ENCODE results near the gene PSD2. TPM values are rescaled to one million over a fixed set of nuclear protein-coding genes. Genes with fewer than 3 reads are reported as not detected.

Gene PSD2
- total and polyA plus RNA-seq, 4 donors = 0.05 TPM; not detected in 3

GRCh38 chr5:139882316-139882715 is 86.7 kb downstream of the PSD2 start (continued):
- no peak for TF ChIP-seq REST (IDR thresholded peaks at IDR 0.05)
- TF ChIP-seq JUND (IDR thresholded peaks at IDR 0.05) = no peak

GRCh38 chr5:139882961-139883539 is 87.4 kb downstream of the PSD2 start:
- DNase-seq (ENCODE audit: low spot score) = no peak
- 75% methylated on average over 10 of the region's 10 CpGs for WGBS
- H3K27me3 ChIP-seq (ENCODE audit: control insufficient read depth in 4 of 4, insufficient read depth in 4 of 4, low read length in 3 of 4) = no peaks in the 10 kb centered on the region
- H3K36me3 ChIP-seq (ENCODE audit: control insufficient read depth in 4 of 4, insufficient read depth in 3 of 4, low read depth in 1 of 4, low read length in 3 of 4) = no peaks in the 10 kb centered on the region
- no peak overlapping the region for H3K27ac ChIP-seq (ENCODE audit: low read depth in 1 of 2, low read length in 2 of 2)
- H3K9ac ChIP-seq (ENCODE audit: low read depth in 1 of 2, low read length in 2 of 2) = no peak overlapping the region
- no peaks in the 10 kb centered on the region for H3K4me1 ChIP-seq (ENCODE audit: control insufficient read depth in 4 of 4, insufficient read depth in 4 of 4, low read length in 3 of 4)
- TF ChIP-seq EGR1 (IDR thresholded peaks at IDR 0.05; ENCODE audit: low read depth in 2 of 2) = no peak
- no peak for TF ChIP-seq TAF1 (conservative IDR thresholded peaks at IDR 0.05)
- no peak for TF ChIP-seq MAX (IDR thresholded peaks at IDR 0.05)
- TF ChIP-seq FOXA2 (IDR thresholded peaks at IDR 0.05) = no peak
- no peaks in the 10 kb centered on the region for H3K9me3 ChIP-seq (ENCODE audit: control insufficient read depth in 4 of 4, low read length in 3 of 4)
- no peak overlapping the region for H3K4me3 ChIP-seq (ENCODE audit: low read depth in 1 of 3, low read length in 3 of 3)

GRCh38 chr5:139884144-139884543 is 88.5 kb downstream of the PSD2 start:
- no peak for DNase-seq (ENCODE audit: low spot score)
- Histone ChIP-seq H3K27me3 (ENCODE audit: control insufficient read depth in 4 of 4, insufficient read depth in 4 of 4, low read length in 3 of 4) (no peaks in the 10 kb centered on the region), H3K36me3 (ENCODE audit: control insufficient read depth in 4 of 4, insufficient read depth in 3 of 4, low read depth in 1 of 4, low read length in 3 of 4) (no peaks in the 10 kb centered on the region), H3K4me1 (ENCODE audit: control insufficient read depth in 4 of 4, insufficient read depth in 4 of 4, low read length in 3 of 4) (no peaks in the 10 kb centered on the region), H3K27ac (ENCODE audit: low read depth in 1 of 2, low read length in 2 of 2) (no peak overlapping the region), H3K9me3 (ENCODE audit: control insufficient read depth in 4 of 4, low read length in 3 of 4) (no peaks in the 10 kb centered on the region), H3K4me3 (ENCODE audit: low read depth in 1 of 3, low read length in 3 of 3) (no peak overlapping the region), H3K9ac (ENCODE audit: low read depth in 1 of 2, low read length in 2 of 2) (no peak overlapping the region)
- TF ChIP-seq EGR1 (IDR thresholded peaks at IDR 0.05; ENCODE audit: low read depth in 2 of 2) (no peak), MAX (IDR thresholded peaks at IDR 0.05) (no peak), RXRA (IDR thresholded peaks at IDR 0.05) (no peak), FOXA1 (IDR thresholded peaks at IDR 0.05) (no peak), HNF4G (IDR thresholded peaks at IDR 0.05) (no peak), GABPA (IDR thresholded peaks at IDR 0.05 in 1 of 2, conservative IDR thresholded peaks at IDR 0.05 in 1 of 2) (no peak), TAF1 (conservative IDR thresholded peaks at IDR 0.05) (no peak), CTCF (IDR thresholded peaks at IDR 0.05; ENCODE audit: low read depth, low read length, missing input control) (no peak), JUND (IDR thresholded peaks at IDR 0.05) (no peak), RAD21 (IDR thresholded peaks at IDR 0.05) (no peak), YY1 (IDR thresholded peaks at IDR 0.05) (no peak), HNF4A (conservative IDR thresholded peaks at IDR 0.05) (no peak), REST (IDR thresholded peaks at IDR 0.05) (no peak), ZBTB33 (IDR thresholded peaks at IDR 0.05) (no peak), NR2F2 (IDR thresholded peaks at IDR 0.05) (no peak), FOXA2 (IDR thresholded peaks at IDR 0.05) (no peak), ATF3 (IDR thresholded peaks at IDR 0.05) (no peak), SP1 (IDR thresholded peaks at IDR 0.05) (no peak)
- WGBS = 83% methylated on average over 3 of the region's 3 CpGs
